BLaER1 (cell line): ENCODE results near the gene CNDP1.
"Not testable (repeated sequence)": the region's sequence is repeated elsewhere in the genome, so short reads cannot be mapped to it uniquely, and the experiment has no call there.

Experiments
- H3K27ac ChIP-seq: shearing (Covaris generic); formaldehyde crosslinking; 2 replicates; pipeline ENCODE4 v1.8.1; 2022
- H3K27me3 ChIP-seq: shearing (Covaris generic); formaldehyde crosslinking; 2 replicates; pipeline ENCODE4 v1.8.1; 2022
- H3K36me3 ChIP-seq: shearing (Covaris generic); formaldehyde crosslinking; 2 replicates; pipeline ENCODE4 v1.8.1; 2022
- H3K4me1 ChIP-seq: shearing (Covaris generic); formaldehyde crosslinking; 2 replicates; pipeline ENCODE4 v1.8.1; 2022
- H3K4me2 ChIP-seq: shearing (Covaris generic); formaldehyde crosslinking; 2 replicates; pipeline ENCODE4 v1.8.1; 2022
- H3K4me3 ChIP-seq: shearing (Covaris generic); formaldehyde crosslinking; 2 replicates; pipeline ENCODE4 v1.8.1; 2022
- H3K9ac ChIP-seq: shearing (Covaris generic); formaldehyde crosslinking; 2 replicates; pipeline ENCODE4 v1.8.1; 2022
- H3K9me3 ChIP-seq: shearing (Covaris generic); formaldehyde crosslinking; 2 replicates; pipeline ENCODE4 v1.8.1; 2022
- H4K20me1 ChIP-seq: shearing (Covaris generic); formaldehyde crosslinking; 2 replicates; pipeline ENCODE4 v1.8.1; 2022
- Cebpa-rat ChIP-seq: shearing (Covaris generic); IDR thresholded peaks from 2 replicates; pipeline ENCODE4 v1.8.1; 2022

Gene CNDP1

DNA sequence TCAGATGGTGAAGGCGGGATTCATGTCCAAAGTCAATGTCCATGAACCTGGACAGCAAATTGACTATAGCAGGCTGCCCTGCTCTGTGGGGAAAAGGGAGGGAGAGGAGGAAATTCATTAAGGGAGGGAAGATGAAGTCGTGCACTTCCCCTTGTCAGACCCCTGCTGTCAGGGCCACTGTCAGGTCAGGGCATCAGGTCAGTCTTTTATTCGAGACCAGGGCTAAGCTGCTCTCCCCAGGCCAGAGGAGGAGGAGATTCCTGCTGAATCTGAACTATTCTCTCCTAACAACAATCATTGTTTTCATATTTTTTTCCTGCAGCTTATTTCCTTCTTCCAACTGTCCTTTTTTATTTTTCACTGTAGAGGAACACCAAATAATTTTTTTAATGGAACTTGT, 17.2 kb downstream of the CNDP1 start:
- no peak overlapping the region for H3K9ac ChIP-seq
- no peak overlapping the region for H3K4me2 ChIP-seq
- H3K36me3 ChIP-seq: no peaks in the 10 kb centered on the region
- H3K4me1 ChIP-seq: peaks cover 20% of the 10 kb centered on the region
- H3K9me3 ChIP-seq: peaks cover 39% of the 10 kb centered on the region
- TF ChIP-seq Cebpa-rat: no peak
- no peak overlapping the region for H3K27ac ChIP-seq
- no peaks in the 10 kb centered on the region for H3K27me3 ChIP-seq
- no peak overlapping the region for H3K4me3 ChIP-seq
- H4K20me1 ChIP-seq: no peaks in the 10 kb centered on the region

DNA sequence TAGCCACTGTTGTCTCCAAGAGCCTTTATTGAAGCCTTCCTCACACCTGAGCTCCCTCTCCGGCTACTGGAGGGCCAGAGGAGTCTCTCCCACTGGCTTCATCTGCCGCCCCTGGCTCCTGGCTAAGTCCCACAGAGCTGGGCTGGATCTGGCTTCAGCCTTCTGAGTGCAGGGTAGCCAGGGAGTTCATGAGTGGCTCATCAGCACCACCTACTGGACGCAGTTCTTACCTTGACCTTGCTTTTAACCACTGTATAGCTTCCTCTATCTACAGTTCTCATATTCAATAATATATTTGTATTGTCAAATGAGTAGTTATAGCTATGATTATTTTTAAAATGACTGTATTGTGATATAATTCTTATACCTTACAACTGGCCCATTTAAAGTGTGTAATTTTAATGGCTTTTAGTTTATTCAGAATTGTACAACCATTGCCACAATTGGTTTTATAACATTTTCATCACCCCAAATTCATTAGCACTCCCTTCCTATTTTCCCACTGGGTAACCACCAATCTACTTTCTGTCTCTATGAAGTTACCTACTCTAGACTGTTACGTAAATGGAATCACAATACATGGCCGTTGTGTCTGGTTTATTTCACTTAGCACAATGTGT, 17.7 kb downstream of the CNDP1 start:
- no peak overlapping the region for H3K9ac ChIP-seq
- no peaks in the 10 kb centered on the region for H4K20me1 ChIP-seq
- peaks cover 39% of the 10 kb centered on the region for H3K9me3 ChIP-seq
- no peaks in the 10 kb centered on the region for H3K27me3 ChIP-seq
- peaks cover 20% of the 10 kb centered on the region for H3K4me1 ChIP-seq
- TF ChIP-seq Cebpa-rat: no peak
- no peak overlapping the region for H3K27ac ChIP-seq
- H3K4me3 ChIP-seq: no peak overlapping the region
- no peaks in the 10 kb centered on the region for H3K36me3 ChIP-seq
- no peak overlapping the region for H3K4me2 ChIP-seq

DNA sequence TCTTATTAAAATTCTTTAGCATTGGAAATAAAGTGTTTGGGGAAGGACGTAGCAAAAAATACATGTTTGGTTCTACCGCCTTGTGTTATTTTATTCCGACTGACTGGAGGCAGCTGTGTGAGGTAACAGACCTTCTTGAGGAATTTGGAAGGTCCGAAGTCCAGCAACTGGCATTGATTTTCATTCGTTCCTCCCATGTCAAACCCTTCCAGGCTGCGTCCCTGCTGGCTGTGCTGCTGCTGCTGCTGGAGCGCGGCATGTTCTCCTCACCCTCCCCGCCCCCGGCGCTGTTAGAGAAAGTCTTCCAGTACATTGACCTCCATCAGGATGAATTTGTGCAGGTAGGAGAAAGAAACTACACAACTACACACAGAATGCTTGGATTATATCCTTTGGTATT, 21.8 kb downstream of the CNDP1 start:
- Histone ChIP-seq H3K4me3 (no peak overlapping the region), H3K9ac (no peak overlapping the region), H3K27me3 (no peaks in the 10 kb centered on the region), H3K36me3 (no peaks in the 10 kb centered on the region), H3K27ac (no peak overlapping the region), H3K9me3 (no peaks in the 10 kb centered on the region), H3K4me2 (peak overlapping the region; percentile 75; the same call in 1 of the 2 replicates), H4K20me1 (no peaks in the 10 kb centered on the region), H3K4me1 (peaks cover 25% of the 10 kb centered on the region)
- TF ChIP-seq Cebpa-rat: no peak

DNA sequence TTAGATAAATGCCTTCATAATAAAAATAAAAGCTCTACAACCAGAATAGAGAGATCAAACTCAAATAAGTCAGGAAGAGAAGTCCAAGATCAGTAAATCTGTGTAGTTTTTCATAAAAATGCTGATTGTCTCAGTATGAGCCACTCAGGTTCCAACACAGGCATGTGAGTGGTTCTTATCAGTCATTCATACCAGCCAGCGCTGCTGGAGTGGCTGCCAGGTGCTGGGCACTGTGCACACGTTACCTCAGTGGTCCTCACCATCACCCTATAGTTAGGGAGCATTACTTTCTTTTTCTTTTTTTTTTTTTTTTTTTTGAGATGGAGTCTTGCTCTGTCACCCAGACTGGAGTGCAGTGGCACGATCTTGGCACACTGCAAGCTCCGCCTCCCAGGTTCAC, 23.8 kb downstream of the CNDP1 start:
- no peak for TF ChIP-seq Cebpa-rat
- H3K9me3 ChIP-seq: no peaks in the 10 kb centered on the region
- no peaks in the 10 kb centered on the region for H3K36me3 ChIP-seq
- no peak overlapping the region for H3K4me2 ChIP-seq
- no peaks in the 10 kb centered on the region for H3K27me3 ChIP-seq
- peaks cover 27% of the 10 kb centered on the region for H3K4me1 ChIP-seq
- no peak overlapping the region for H3K27ac ChIP-seq
- H4K20me1 ChIP-seq: no peaks in the 10 kb centered on the region
- H3K4me3 ChIP-seq: no peak overlapping the region
- H3K9ac ChIP-seq: no peak overlapping the region

DNA sequence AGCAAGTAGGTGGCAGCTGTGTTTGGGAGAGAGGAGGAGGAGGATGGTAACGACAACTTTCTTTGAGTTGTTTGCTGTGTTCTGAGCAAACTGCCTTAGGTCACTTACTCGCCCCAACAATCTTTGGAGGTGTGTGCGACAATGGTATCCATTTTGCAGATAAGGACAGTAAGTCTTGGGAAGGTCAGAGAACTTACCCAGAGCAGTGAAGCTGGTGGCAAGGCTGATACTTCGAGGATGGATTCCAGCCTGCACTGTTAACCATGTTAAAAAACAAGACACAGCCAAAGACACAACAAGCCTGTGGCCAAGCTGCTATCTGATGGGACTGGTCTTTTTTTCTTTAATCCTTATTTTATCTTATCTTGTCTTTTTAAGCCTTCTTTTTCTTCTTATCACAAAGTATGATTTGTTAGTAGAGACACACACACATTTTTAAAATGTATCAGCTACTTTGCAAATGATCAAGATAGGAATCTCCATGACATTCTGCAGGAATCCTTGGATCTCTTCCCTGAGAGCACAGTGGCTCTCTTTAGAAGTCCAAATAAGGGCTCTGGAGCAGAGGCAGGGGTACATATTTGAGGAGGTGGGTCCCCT, 27.9 kb downstream of the CNDP1 start:
- Histone ChIP-seq H3K27me3 (no peaks in the 10 kb centered on the region), H3K9ac (no peak overlapping the region), H3K4me3 (no peak overlapping the region), H3K27ac (no peak overlapping the region), H3K4me1 (0 out of 2 replicates have a peak, but pooled peaks cover 7% of the 10 kb centered on the region), H3K36me3 (no peaks in the 10 kb centered on the region), H4K20me1 (no peaks in the 10 kb centered on the region), H3K9me3 (peaks cover 23% of the 10 kb centered on the region), H3K4me2 (no peak overlapping the region)
- TF ChIP-seq Cebpa-rat: no peak

GRCh38 chr18:74562775-74563174, 28.5 kb downstream of the CNDP1 start:
- Histone ChIP-seq H3K9ac (no peak overlapping the region), H3K4me2 (no peak overlapping the region), H3K27me3 (no peaks in the 10 kb centered on the region), H3K36me3 (no peaks in the 10 kb centered on the region), H3K4me3 (no peak overlapping the region), H4K20me1 (no peaks in the 10 kb centered on the region), H3K27ac (no peak overlapping the region), H3K9me3 (peaks cover 28% of the 10 kb centered on the region), H3K4me1 (0 out of 2 replicates have a peak, but pooled peaks cover 7% of the 10 kb centered on the region)
- no peak for TF ChIP-seq Cebpa-rat

DNA sequence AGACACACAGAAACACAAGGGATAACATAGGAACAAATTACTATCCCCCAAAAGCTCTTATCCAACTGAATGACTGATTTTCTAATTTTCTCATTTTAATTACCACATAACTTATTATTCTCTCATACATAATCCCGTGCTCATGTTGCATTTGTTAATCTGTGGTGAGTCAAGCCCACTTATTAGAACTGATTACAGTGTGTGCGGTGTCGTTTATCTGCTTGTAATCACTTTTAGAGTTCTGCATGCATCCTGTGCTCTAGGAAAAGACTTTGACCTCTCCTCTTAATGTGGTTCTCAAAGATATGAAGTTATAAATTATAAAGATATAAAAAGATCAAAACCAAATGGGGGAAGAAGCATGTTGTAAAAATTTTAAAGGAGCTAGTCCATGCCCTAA, 29.7 kb downstream of the CNDP1 start:
- Histone ChIP-seq H3K4me2 (no peak overlapping the region), H4K20me1 (no peaks in the 10 kb centered on the region), H3K4me1 (0 out of 2 replicates have a peak, but pooled peaks cover 7% of the 10 kb centered on the region), H3K27me3 (no peaks in the 10 kb centered on the region), H3K9me3 (peaks cover 38% of the 10 kb centered on the region), H3K27ac (no peak overlapping the region), H3K9ac (no peak overlapping the region), H3K36me3 (no peaks in the 10 kb centered on the region), H3K4me3 (no peak overlapping the region)
- TF ChIP-seq Cebpa-rat: no peak

GRCh38 chr18:74565164-74565563, 30.9 kb downstream of the CNDP1 start:
- H3K27me3 ChIP-seq, H3K4me1 ChIP-seq, H3K4me2 ChIP-seq, H4K20me1 ChIP-seq, H3K4me3 ChIP-seq, H3K27ac ChIP-seq, H3K9ac ChIP-seq, H3K36me3 ChIP-seq: not testable (repeated sequence)
- H3K9me3 ChIP-seq: peaks cover 38% of the 10 kb centered on the region

DNA sequence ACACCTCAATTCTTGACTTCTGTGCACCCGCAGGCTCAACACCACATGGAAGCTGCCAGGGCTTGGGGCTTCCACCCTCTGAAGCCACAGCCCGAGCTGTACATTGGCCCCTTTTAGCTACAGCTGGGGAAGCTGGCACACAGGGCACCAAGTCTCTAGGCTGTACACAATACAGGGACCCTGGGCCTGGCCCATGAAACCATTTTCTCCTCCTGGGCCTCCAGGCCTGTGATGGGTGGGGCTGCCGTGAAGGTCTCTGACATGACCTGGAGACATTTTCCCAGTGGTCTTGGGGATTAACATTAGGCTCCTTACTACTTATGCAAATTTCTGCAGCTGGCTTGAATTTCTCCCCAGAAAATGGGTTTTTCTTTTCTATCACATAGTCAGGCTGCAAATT, 31.7 kb downstream of the CNDP1 start:
- peaks cover 38% of the 10 kb centered on the region for H3K9me3 ChIP-seq
- not testable (repeated sequence) for H3K4me2 ChIP-seq, H3K27ac ChIP-seq, H3K36me3 ChIP-seq, H3K4me3 ChIP-seq, H3K27me3 ChIP-seq, H3K4me1 ChIP-seq, H3K9ac ChIP-seq, H4K20me1 ChIP-seq

DNA sequence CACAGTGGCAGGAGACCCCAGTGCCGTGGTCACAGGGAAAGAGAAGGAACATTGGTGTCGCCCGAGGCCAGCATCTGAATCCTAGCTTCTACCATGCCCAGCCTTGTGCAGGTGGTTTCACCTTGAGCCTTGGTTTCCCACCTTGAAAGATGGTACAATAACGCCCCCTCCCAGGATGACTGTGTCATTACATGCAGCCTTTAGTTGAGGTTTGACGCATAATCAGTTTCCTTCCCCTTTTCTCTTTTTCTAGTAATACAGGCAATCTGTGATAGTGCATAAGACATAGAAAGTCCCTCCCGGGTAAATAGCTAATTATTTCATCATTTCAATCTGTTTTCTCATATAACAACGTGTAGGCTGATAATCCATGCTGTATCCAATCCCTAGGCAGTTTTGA, 33.5 kb downstream of the CNDP1 start:
- Histone ChIP-seq H3K27ac (no peak overlapping the region), H3K4me3 (no peak overlapping the region), H3K36me3 (no peaks in the 10 kb centered on the region), H3K27me3 (no peaks in the 10 kb centered on the region), H4K20me1 (no peaks in the 10 kb centered on the region), H3K4me1 (no peaks in the 10 kb centered on the region), H3K9me3 (peaks cover 38% of the 10 kb centered on the region), H3K9ac (no peak overlapping the region), H3K4me2 (no peak overlapping the region)
- no peak for TF ChIP-seq Cebpa-rat

- H3K9me3 ChIP-seq: peaks cover 38% of the 10 kb centered on the region
- no peak for TF ChIP-seq Cebpa-rat
- no peaks in the 10 kb centered on the region for H3K4me1 ChIP-seq
- H4K20me1 ChIP-seq: no peaks in the 10 kb centered on the region
- no peak overlapping the region for H3K4me3 ChIP-seq
- no peak overlapping the region for H3K4me2 ChIP-seq
- H3K27me3 ChIP-seq: no peaks in the 10 kb centered on the region
- H3K9ac ChIP-seq: no peak overlapping the region
- H3K27ac ChIP-seq: no peak overlapping the region
- no peaks in the 10 kb centered on the region for H3K36me3 ChIP-seq
These were observed 35.1 kb downstream of the CNDP1 start for GRCh38 chr18:74569401-74569800.
